ENCODE results near the gene LRRN3. TPM values are rescaled to one million over a fixed set of nuclear protein-coding genes. Genes with fewer than 3 reads are reported as not detected.

LRRN3 gene
- total RNA-seq, 2 donors from 2014 or later, result 1.6 to 3.0 TPM

- no peak for TF ChIP-seq CTCF (IDR thresholded peaks at IDR 0.05)
- Histone ChIP-seq H3K4me1 (ENCODE audit: control insufficient read depth in 1 of 2, low read depth in 2 of 2) (peaks cover 10 to 30% of the 10 kb centered on the region in 2 donors), H3K36me3 (no peaks in the 10 kb centered on the region), H3K9me3 (no peaks in the 10 kb centered on the region), H3K27me3 (replicated peaks; ENCODE audit: insufficient read depth) (no peaks in the 10 kb centered on the region), H3K4me3 (no peak overlapping the region), H3K27ac (no peak overlapping the region)
- ATAC-seq (ENCODE audit: insufficient number of reproducible peaks, low FRiP score, low read depth), result no peak
- DNase-seq (ENCODE audit: low spot score), result no peak
Observed at GRCh38 chr7:111108496-111108895, 17.6 kb downstream of the LRRN3 start.

DNA sequence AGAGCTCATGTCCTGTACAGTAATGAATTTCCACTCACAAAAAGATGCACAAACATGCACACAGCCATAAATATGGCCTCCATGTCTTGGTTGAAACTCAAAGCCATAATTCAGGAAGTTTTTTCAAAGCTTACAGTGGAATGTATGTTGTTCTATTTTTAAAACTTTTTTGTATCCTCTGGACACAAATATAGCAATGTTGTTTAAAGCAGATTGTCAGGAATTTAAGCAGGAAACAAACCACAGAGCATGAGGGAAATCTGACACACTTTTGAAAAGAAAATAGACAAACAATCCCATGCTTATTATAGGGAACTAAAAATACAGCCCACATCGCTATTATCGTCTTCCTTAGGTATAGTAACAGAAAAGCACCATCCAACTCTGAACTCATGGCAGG is 21.5 kb downstream of the LRRN3 start:
- no peak for TF ChIP-seq CTCF (IDR thresholded peaks at IDR 0.05)

DNA sequence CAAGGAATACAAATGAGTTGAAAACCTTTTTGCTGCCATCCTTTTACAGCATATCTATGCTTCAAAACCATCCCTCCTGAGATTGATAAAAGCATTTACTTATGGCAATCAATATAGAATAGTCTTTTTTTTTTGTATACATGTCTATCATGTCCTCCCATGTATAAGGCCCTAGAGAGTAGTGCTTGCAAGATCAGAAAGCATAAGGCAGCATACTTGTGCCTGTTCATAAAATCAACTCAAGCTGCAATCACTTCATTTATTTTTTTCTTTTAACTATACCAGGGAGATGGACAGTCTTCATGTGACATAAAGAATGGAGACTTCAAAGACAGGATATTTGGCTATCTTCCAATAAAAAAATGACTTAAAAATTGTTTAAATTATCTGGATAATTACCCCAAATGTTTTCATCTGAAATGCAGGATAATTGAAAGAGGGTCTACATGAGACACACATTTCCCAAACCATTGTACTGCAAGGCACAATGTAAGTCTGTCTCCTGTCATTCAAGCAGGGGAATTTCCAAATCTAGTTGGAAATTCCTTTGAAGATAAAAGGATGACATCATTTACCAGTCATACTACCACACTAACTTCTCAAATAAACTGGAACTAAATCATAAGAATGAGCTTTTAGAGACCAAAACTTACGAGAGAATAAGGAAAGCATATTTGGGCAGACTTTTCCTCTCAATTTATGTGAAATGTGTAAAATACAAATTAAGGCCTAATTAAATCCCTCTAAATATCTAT is 22.5 kb downstream of the LRRN3 start:
- Histone ChIP-seq H3K36me3 (no peaks in the 10 kb centered on the region), H3K4me3 (no peak overlapping the region), H3K27ac (no peak overlapping the region), H3K4me1 (ENCODE audit: control insufficient read depth in 1 of 2, low read depth in 2 of 2) (peaks cover 6 to 30% of the 10 kb centered on the region in 2 donors), H3K9me3 (no peaks in the 10 kb centered on the region), H3K27me3 (replicated peaks; ENCODE audit: insufficient read depth) (no peaks in the 10 kb centered on the region)
- ATAC-seq (ENCODE audit: insufficient number of reproducible peaks, low FRiP score, low read depth) (peak; percentile 76), DNase-seq (ENCODE audit: low spot score) (no peak)
- TF ChIP-seq CTCF (IDR thresholded peaks at IDR 0.05), result no peak

More for the DNA sequence above, 21.5 kb downstream of the LRRN3 start:
- Histone ChIP-seq H3K27me3 (replicated peaks; ENCODE audit: insufficient read depth) (no peaks in the 10 kb centered on the region), H3K9me3 (no peaks in the 10 kb centered on the region), H3K36me3 (no peaks in the 10 kb centered on the region), H3K4me1 (ENCODE audit: control insufficient read depth in 1 of 2, low read depth in 2 of 2) (peaks cover 15 to 39% of the 10 kb centered on the region in 2 donors), H3K4me3 (no peak overlapping the region), H3K27ac (no peak overlapping the region)
- DNase-seq (ENCODE audit: low spot score) (no peak), ATAC-seq (ENCODE audit: insufficient number of reproducible peaks, low FRiP score, low read depth) (no peak)

- ATAC-seq (ENCODE audit: insufficient number of reproducible peaks, low FRiP score, low read depth) (no peak), DNase-seq (ENCODE audit: low spot score) (no peak)
- Histone ChIP-seq H3K27me3 (replicated peaks; ENCODE audit: insufficient read depth) (no peaks in the 10 kb centered on the region), H3K36me3 (no peaks in the 10 kb centered on the region), H3K4me1 (ENCODE audit: control insufficient read depth in 1 of 2, low read depth in 2 of 2) (peaks cover 5 to 23% of the 10 kb centered on the region in 2 donors), H3K4me3 (no peak overlapping the region), H3K9me3 (no peaks in the 10 kb centered on the region), H3K27ac (no peak overlapping the region)
- TF ChIP-seq CTCF (IDR thresholded peaks at IDR 0.05), result no peak
Observed at GRCh38 chr7:111115966-111116365, 25.0 kb downstream of the LRRN3 start.

DNA sequence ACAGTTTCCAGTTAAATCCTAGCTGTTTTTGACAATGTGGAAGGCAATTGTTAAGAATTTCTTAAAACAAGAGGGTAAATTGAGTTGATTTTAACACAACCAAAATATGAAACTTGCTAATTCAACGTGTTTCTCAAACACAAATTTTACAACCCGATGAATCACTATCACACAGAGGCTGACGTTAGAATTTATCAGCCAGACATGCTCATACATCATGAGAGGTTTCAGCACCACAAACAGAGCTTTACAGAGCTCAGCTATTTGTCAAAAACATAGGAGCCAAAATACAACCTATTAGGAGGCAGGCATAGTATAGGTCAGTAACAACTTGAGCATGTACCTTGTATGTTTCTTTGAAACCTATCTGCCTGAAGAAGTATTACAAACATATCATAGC is 36.1 kb downstream of the LRRN3 start:
- no peaks in the 10 kb centered on the region for H3K36me3 ChIP-seq
- DNase-seq (ENCODE audit: low spot score), result no peak
- H3K27ac ChIP-seq, result no peak overlapping the region
- ATAC-seq (ENCODE audit: insufficient number of reproducible peaks, low FRiP score, low read depth), result no peak
- no peaks in the 10 kb centered on the region for H3K27me3 ChIP-seq (replicated peaks; ENCODE audit: insufficient read depth)
- H3K4me1 ChIP-seq (ENCODE audit: control insufficient read depth in 1 of 2, low read depth in 2 of 2), result no peaks in the 10 kb centered on the region
- TF ChIP-seq CTCF (IDR thresholded peaks at IDR 0.05), result no peak
- no peak overlapping the region for H3K4me3 ChIP-seq
- no peaks in the 10 kb centered on the region for H3K9me3 ChIP-seq
